KBM-7 (cell line): ENCODE measurements around the gene TBC1D10A.

ENCODE experiments used
- DNase-seq: peaks from one replicate; pipeline ENCODE4 v3.0.0-alpha.2; 2015
- in situ Hi-C: fragments of 300-500 bp; cut with MboI; formaldehyde crosslinking; loops from 2 replicates; pipeline ENCODE4 v1.14.3; 2020; ENCODE audit warnings: low sequenced_read_pairs, low pct_unique_long_range_greater_than_20kb, mixed read lengths

The TBC1D10A gene

DNA sequence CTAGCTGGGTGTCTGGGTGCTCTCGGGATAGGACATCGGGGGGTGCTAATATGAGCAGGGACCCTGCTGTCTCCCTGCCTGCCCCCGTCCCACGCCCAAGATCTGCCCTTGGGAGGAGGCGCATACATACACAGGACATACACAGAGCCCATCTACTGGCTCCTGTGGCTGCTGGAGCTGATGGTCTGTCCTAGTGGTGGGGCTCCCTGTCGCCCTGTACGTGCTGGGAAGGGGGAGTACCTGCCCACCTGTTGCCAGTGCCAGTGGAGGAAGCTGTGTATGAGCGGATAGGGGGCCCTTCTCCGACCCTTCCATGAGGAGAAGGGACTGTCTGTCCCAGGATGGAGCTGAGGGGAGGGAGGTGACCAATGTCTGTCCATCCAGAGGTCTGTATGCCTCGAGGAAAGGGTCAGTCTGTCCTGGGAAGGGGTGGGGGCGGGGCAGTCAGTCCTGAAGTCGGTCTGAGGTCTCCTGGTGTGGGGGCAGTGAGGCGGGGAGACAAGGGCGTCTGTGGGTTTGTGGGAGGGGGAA is 952 bp downstream of the TBC1D10A start:
- in situ Hi-C loops: no loop called here
- DNase-seq: no peak

DNA sequence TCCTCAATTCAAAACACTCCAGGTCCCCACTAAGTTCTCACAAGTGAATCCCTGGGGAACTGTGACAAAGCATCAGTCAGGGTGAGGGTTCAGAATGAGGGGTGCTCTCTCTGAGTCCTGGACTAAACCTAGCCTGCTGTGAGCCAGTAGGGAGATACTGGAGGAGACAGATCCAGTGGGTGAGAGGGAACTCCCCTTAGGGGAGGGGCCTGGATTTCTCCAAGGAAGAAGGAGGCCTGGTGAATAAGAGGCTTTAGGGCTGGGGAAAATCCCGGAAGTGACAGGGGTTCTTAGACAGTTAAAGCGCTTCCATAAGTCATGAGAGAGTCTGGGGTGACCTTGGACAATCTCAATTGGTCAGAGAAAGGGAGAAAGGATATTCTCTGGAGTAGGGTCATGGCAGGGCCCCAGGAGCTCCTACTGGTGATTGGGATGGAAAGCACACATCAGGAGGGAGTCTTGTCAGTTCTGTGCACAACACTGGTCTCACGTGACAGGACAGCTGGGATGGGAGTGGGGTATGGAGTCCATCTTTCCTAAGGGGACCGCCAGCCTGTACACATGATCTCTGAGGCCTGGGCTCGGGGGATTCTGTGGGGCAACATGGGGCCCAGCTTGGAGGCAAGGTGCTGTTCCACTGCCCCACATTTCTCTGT is 1.5 kb downstream of the TBC1D10A start:
- no peak for DNase-seq
- in situ Hi-C loops: no loop called here

- in situ Hi-C loops: no loop called here
- DNase-seq: no peak
These were observed 2.6 kb downstream of the TBC1D10A start for GRCh38 chr22:30324014-30324730.

DNA sequence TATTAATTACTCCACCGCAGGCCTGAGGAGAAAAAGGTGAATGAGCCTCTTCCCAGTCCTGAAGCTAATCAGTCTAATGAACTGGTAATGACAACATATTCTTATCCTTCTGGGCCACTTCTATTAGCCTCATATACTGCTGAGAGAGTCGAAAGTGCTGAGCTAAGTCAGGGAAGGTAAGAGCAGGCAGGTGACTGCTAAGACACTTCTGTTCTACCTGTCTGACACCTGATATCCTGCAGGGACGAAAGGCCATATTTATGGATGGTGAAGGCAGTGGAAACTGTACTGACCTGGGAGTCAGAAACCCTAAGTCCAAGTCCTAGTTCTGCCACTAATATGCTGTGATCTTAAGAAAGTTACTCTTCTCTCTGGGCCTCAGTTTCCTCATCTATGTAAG is 3.5 kb downstream of the TBC1D10A start:
- in situ Hi-C loops: no loop called here
- no peak for DNase-seq

GRCh38 chr22:30321461-30321860 is 5.3 kb downstream of the TBC1D10A start:
- in situ Hi-C loops: no loop called here
- DNase-seq: no peak

- in situ Hi-C loops: no loop called here
- no peak for DNase-seq
These were observed 6.7 kb downstream of the TBC1D10A start for GRCh38 chr22:30320021-30320556.

- in situ Hi-C loops: no loop called here
- no peak for DNase-seq
These were observed 7.8 kb downstream of the TBC1D10A start for GRCh38 chr22:30318799-30319419.

DNA sequence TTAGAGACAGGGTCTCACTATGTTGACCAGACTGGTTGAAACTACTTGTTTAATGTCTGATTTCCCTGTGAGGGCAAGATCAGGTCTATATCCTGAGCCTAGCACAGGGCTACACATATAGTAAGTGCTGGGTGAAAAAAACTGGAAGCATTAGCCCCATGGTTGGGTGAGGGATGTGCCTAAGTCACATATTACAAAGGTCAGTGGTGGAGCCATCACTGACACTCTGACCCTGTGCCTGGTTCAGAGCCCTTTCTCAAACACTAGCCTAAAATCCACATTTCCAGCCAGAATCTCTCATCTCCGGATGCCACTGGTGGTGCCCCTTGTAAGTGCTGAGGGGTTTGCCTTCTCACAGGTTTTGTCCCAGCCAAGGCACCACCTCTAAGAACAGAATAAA is 9.0 kb downstream of the TBC1D10A start:
- no peak for DNase-seq
- in situ Hi-C loops: no loop called here

DNA sequence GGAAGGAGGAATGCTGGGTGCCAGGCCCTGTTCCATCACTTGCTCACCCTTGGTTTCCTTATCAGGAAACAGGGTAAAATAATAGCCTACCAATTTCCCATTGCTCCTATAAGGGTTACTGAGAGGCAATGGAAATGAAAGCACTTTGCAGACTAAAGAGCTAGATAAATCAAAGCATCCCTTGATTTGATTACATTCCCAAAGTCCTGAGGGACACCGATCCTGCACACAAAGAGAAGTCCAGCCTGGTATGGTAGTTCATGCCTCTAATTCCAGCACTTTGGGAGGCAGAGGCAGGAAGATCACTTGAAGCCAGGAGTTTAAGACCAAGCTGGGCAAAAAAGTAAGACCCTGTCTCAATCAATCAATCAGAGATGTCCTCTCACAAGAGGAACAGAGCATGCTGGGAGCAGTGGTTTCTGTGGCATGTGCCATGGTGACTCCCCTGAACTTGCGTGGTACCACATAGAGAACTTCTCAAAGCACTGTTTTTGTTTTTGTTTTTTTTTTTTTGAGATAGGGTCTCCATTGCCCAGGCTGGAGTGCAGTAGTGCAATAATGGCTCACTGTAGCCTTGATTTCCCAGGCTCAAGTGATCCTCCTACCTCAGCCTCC is 10.7 kb downstream of the TBC1D10A start:
- in situ Hi-C loops: no loop called here
- no peak for DNase-seq

DNA sequence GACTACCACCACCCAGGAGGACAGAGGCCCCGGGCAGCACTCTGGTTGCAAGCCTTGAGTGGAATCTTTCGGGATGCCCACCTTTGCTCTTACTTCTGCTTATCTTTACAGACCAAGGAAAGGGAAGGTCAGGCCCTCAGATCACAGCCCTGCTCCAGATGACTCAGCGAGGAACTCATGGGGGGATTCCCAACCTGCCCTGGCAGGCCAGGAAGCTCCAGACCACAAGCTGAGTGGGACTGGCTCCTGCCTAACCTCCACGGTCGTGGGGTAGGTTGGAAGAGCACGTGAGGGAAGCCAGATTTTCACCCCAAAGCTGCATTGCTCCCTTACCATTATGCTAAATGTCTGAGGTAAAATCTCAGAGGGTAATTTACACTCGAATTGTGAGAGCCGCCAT is 11.8 kb downstream of the TBC1D10A start:
- DNase-seq: peak; percentile 53
- in situ Hi-C loops: no loop called here

DNA sequence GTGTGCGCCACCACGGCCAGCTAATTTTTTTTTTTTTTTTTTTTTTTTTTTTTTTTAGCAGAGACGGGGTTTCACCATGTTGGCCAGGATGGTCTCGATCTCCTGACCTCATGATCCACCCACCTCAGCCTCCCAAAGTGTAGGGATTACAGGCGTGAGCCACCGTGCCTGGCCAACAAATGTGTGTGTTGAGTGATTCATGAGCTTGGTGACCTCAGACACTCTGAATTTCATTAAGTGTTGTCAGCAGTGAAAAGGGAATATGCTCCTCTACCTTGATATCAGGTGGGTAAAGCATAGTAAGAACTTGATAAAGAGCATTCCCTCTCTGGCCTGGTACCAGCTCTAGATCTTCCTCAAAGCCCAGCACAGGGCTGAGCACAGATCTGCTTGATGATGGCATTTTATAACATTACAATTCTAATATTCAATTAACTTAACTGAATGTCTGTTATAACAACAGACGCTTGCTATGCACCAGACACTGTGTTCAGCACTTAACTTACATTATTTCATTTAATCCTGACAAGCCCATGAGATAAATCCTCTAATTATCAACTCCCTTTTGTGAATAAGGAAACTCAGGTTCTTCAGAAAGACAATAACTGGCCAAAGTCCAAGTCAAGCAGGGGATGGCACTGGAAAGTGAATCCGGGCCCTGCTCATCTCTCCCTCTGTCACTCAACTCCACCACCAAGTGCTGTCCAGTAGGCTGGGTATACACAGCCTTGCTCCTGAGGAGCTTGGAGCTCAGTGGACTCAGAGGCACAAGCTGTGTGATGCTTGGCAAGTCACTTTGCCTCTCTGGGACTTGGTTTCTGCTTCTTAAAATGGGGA is 13.0 kb downstream of the TBC1D10A start:
- no peak for DNase-seq
- in situ Hi-C loops: no loop called here

DNA sequence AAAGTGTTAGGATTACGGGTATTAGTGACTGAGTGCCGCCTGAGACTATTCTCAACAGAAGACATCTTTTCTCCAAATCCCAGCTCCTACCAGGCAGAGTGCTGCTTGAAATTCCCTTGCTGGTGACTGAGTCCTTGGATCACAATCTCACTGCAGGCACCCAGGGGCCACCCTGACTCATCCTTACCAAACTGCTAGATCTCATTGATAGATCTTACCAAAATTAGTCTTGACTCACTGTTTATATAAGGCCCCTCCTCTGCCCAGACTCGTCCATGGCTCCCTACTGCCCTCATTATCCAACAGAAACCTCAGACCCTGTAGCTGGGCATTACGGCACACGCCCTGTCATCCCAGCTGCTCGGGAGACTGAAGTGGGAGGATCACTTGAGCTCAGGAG is 14.7 kb downstream of the TBC1D10A start:
- in situ Hi-C loops: no loop called here
- DNase-seq: no peak

DNA sequence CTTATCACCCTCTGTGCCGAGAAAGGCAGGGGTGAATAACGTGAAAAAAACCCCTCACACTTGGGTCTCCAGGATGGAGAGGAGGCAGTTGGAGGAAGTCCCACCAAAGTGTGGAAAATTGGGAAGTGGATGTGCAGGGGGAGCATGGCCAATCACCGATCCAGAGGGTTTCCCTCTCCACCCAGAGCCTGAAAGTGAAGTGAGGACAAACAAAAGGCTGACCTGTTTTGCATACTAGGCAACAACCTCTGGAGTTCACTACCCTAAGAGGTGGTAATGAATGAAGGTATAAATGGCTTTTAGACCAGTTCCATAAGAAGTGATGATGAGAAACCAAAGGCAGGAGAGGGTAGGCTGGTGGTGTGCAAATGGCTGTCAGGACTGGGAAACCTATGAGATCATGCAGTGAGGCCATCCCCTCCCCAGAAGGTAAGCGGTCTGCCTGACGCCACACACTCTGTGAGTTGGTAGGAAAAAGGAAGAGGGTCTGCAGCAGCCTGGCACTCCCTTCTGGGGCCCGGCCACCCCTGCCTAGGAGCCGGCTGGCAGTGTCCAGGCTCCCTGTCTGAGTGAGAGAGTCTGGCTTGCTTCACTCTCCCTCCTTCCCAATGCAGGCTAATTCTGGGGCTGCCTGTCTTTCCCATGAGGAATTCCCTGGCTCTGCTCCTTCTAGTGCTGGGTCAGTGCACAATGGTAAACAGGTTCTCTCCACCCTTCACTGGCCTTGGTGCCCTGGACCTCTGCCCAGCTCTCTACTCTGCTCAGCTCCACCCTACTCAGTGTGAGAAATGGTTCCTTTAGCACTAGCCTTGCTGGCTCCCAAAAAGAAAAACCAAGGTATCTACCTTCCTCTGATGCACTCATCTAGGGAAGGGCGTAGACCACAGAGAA is 15.6 kb downstream of the TBC1D10A start:
- in situ Hi-C loops: no loop called here
- DNase-seq: no peak

DNA sequence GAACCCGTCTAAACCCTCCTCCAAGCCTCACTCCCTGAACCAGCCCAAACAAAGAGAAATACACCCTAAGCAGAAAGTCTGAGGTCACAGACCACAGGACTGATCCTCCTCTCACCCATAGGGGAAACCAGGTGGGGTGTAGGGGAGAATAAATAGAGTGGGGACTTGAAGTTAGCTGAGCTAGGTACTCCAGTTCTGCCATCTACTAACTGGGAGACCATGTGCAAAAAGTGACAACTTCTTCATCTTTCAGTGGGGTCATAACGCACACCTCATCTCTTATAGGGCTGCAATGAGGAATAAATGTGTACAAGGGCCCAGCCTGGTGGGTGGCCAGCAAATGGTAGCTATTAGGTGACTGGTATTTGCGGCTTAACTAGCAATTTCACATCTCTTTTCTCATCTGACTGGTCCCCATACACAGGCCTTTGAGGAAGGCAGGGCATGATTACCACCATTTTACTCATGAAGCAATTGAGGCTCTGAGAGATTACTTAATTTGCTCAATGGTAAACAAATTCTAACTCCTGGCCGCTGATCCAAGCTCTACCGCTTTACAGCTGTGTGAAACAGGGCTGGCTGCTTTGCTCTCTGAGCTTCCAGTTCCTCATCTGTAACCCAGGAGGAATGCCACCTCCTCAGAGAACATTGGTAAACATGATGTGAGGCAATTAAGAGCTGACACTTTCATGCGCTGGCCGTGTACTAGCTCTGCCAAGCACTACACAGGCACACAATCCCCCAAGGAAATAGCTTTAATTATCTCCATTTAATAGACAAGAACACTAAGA is 16.6 kb downstream of the TBC1D10A start:
- in situ Hi-C loops: no loop called here
- peak; percentile 42 for DNase-seq

DNA sequence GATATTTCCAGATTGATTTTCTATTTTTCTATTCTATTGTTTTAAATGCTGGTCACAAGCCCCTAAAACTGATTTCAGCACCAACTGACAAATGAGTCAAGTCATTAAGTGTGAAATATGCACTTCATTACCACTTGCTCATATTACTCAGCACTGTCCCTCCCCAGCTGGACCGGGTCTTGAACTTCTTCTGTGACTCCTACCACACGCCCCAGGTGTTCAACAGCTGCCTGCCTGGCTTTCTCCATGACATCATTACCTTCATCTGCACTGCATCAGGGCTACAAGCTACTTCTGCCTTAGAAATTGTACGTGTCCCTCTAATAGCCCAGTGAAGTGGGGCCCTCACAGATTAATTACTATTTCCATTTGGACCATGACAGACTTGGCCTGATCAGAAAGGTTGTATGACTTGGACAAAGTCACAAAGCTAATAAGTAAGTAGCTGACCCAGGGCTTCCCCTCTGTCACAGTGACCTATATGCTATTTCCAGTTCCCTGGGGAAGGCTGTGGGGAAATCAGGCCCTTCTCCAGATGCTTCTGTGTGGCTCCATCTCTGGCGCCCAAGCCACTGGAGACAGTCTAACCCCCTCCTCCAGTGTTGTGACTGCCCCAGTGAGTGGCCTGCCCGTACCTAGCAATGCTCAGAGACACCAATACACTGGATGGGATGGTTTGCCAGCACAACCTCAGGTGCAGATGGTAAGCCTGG is 18.1 kb downstream of the TBC1D10A start:
- DNase-seq: no peak
- in situ Hi-C loops: no loop called here

- no peak for DNase-seq
- in situ Hi-C loops: no loop called here
These were observed 18.6 kb downstream of the TBC1D10A start for GRCh38 chr22:30308093-30308492.
